DND-41 (cell line): ENCODE results near the gene USP12.

Experiments used
- CTCF ChIP-seq: IDR thresholded peaks from 2 replicates; pipeline ENCODE4 v1.5.1; 2012; ENCODE audit warnings: borderline replicate concordance, low read length, moderate library complexity, mild to moderate bottlenecking; ENCODE audit not compliant: poor library complexity, severe bottlenecking; ENCODE audit errors: extremely low read depth
- EZH2 ChIP-seq: IDR thresholded peaks from 3 replicates; pipeline ENCODE4 v1.6.1; 2012; ENCODE audit warnings: borderline replicate concordance, low read depth, mild to moderate bottlenecking, moderate library complexity, low read length, inconsistent platforms; ENCODE audit not compliant: severe bottlenecking

DNA sequence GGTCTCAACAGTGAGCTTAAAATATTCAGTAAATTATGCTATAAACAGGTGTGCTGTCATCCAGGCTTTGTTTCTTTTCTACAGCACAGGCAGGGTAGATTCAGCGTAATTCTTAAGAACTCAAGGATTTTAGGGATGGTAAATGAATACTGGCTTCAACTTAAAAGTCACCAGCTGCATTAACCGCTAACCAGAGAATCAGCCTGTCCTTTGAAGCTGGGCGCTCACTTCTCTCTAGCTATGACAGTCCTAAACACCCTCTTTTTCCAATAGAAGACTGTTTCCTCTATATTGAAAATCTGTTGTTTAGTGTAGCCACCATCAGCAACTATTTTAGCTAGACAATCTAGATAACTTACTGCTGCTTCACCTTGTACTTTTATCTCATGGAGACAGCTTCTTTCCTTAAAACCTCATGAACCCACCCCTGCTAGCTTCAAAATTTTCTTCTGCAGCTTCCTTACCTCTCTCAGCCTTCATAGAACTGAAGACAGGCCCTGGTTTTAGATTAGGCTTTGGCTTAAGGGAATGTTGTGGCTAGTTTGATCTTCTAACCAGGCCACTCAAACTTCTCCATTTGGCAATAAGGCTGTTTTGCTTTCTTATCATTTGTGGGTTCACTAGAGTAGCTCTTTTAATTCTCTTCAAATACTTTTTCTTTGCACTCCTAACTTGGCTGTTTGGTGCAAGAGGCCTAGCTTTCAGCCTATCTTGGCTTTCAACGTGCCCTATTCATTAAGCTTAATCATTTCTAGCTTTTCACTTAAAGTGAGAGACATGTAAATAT lies 89.5 kb downstream of the USP12 start:
- TF ChIP-seq CTCF, result no peak
- TF ChIP-seq EZH2, result no peak
